HepG2 (cell line): Measurements from ENCODE around the gene TEX35. TPM values are rescaled to one million over a fixed set of nuclear protein-coding genes. Genes with fewer than 3 reads are reported as not detected.
A peak's percentile ranks its signal among the peaks of the same experiment; 100 is the strongest.

Source experiments
- ARID2 ChIP-seq: sonication (generic); formaldehyde crosslinking; IDR thresholded peaks from 2 replicates; pipeline ENCODE4 v1.8.1; 2022; ENCODE audit warnings: mild to moderate bottlenecking, missing genetic modification reagents, borderline replicate concordance
- FOXA1 ChIP-seq, 2 experiments: fragments of 450-650 bp in 1 of 2; sonication (generic) in 1 of 2; formaldehyde crosslinking in 1 of 2; IDR thresholded peaks; 2 replicates each; pipeline versions ENCODE4 v1.4.0 to v1.6.1; 2016 to 2020; ENCODE audit warnings: missing genetic modification reagents in 1 of 2
- JDP2 ChIP-seq: sonication (generic); formaldehyde crosslinking; IDR thresholded peaks from 2 replicates; pipeline ENCODE4 v1.8.1; 2022; ENCODE audit warnings: missing genetic modification reagents, borderline replicate concordance
- KMT2A ChIP-seq: sonication (generic); formaldehyde crosslinking; IDR thresholded peaks from 2 replicates; pipeline ENCODE4 v1.4.0; 2020; ENCODE audit warnings: missing genetic modification reagents
- MAFK ChIP-seq, 2 experiments: IDR thresholded peaks in 1 of 2; conservative IDR thresholded peaks in 1 of 2; 2 replicates each; pipeline ENCODE4 v1.6.1; 2011; ENCODE audit warnings: improper control_type of control experiment in 2 of 2, low read length in 2 of 2
- MATR3 ChIP-seq: sonication (generic); formaldehyde crosslinking; IDR thresholded peaks from 2 replicates; pipeline ENCODE4 v1.4.0; 2020; ENCODE audit warnings: missing genetic modification reagents
- MEIS1 ChIP-seq: sonication (generic); formaldehyde crosslinking; IDR thresholded peaks from 2 replicates; pipeline ENCODE4 v1.9.0; 2021; ENCODE audit warnings: mild to moderate bottlenecking, missing genetic modification reagents, moderate library complexity, borderline replicate concordance
- RXRB ChIP-seq: IDR thresholded peaks from 2 replicates; pipeline ENCODE4 v1.6.1; 2016; ENCODE audit warnings: borderline replicate concordance, missing genetic modification reagents, missing compliant biosample characterization
- SIX4 ChIP-seq: sonication (generic); formaldehyde crosslinking; IDR thresholded peaks from 2 replicates; pipeline ENCODE4 v1.4.0; 2020; ENCODE audit warnings: missing genetic modification reagents
- ZIK1 ChIP-seq: sonication (generic); formaldehyde crosslinking; IDR thresholded peaks from 2 replicates; pipeline ENCODE4 v1.5.0; 2020; ENCODE audit warnings: mild to moderate bottlenecking, low read depth, missing genetic modification reagents, borderline replicate concordance
- ZKSCAN5 ChIP-seq: sonication (generic); formaldehyde crosslinking; IDR thresholded peaks from 2 replicates; pipeline ENCODE4 v1.5.1; 2020; ENCODE audit warnings: mild to moderate bottlenecking, missing genetic modification reagents
- ZNF234 ChIP-seq: sonication (generic); formaldehyde crosslinking; conservative IDR thresholded peaks from 2 replicates; pipeline ENCODE4 v1.5.1; 2020; ENCODE audit warnings: mild to moderate bottlenecking, missing genetic modification reagents
- ZNF235 ChIP-seq: sonication (generic); formaldehyde crosslinking; IDR thresholded peaks from 2 replicates; pipeline ENCODE4 v1.8.1; 2023; ENCODE audit warnings: mild to moderate bottlenecking, missing genetic modification reagents, borderline replicate concordance
- ZNF496 ChIP-seq: sonication (generic); formaldehyde crosslinking; IDR thresholded peaks from 2 replicates; pipeline ENCODE4 v1.8.1; 2023; ENCODE audit warnings: mild to moderate bottlenecking, moderate library complexity, missing genetic modification reagents; ENCODE audit not compliant: insufficient replicate concordance
- ZNF556 ChIP-seq: sonication (generic); formaldehyde crosslinking; IDR thresholded peaks from 2 replicates; pipeline ENCODE4 v1.4.0; 2020; ENCODE audit warnings: mild to moderate bottlenecking, missing genetic modification reagents, borderline replicate concordance
- polyA plus RNA-seq, 8 experiments: library from polyadenylated mRNA; depleted of rRNA in 3 of 8; stranded (reverse) in 7 of 8; unstranded in 1 of 8; fragments of >200 nt; fragmentation: Illumina TruSeq in 4 of 8; extraction: Trizol in 4 of 8; gene quantifications; 2 replicates each; pipeline versions ENCODE4 v1.2.1 to v1.2.3, GENCODE V29; 2011 to 2016; ENCODE audit warnings: low read depth in 4 of 8, missing spikeins in 1 of 8, mixed read lengths in 1 of 8; ENCODE audit not compliant: insufficient read depth in 1 of 8
- total RNA-seq, 5 experiments: library from RNA; depleted of rRNA; stranded (reverse); fragments of >200 nt; fragmentation: Illumina TruSeq; extraction: Trizol; gene quantifications; 2 replicates each; pipeline ENCODE4 v1.2.3, GENCODE V29; 2016; ENCODE audit warnings: low read depth in 1 of 5
- TF ChIP-seq, protein P1 (sequence below): sonication (generic); formaldehyde crosslinking; IDR thresholded peaks from 2 replicates; pipeline ENCODE4 v1.4.0; 2020; ENCODE audit warnings: mild to moderate bottlenecking, low read depth, missing genetic modification reagents
- TF ChIP-seq, protein P2 (sequence below): sonication (generic); formaldehyde crosslinking; IDR thresholded peaks from 2 replicates; pipeline ENCODE4 v1.4.0; 2020; ENCODE audit warnings: missing genetic modification reagents
- TF ChIP-seq, protein P3 (sequence below): sonication (generic); formaldehyde crosslinking; IDR thresholded peaks from 2 replicates; pipeline ENCODE4 v1.8.0; 2022; ENCODE audit warnings: missing genetic modification reagents, mild to moderate bottlenecking, borderline replicate concordance
- TF ChIP-seq, protein P4 (sequence below): sonication (generic); formaldehyde crosslinking; IDR thresholded peaks from 2 replicates; pipeline ENCODE4 v1.5.0; 2020; ENCODE audit warnings: missing genetic modification reagents
- TF ChIP-seq, protein P5 (sequence below): IDR thresholded peaks from 2 replicates; pipeline ENCODE4 v1.6.1; 2016; ENCODE audit warnings: mild to moderate bottlenecking, missing biosample characterization, missing genetic modification reagents
- TF ChIP-seq, protein P6 (sequence below): sonication (generic); formaldehyde crosslinking; IDR thresholded peaks from 2 replicates; pipeline ENCODE4 v1.5.0; 2020; ENCODE audit warnings: missing genetic modification reagents

Gene TEX35
- total and polyA plus RNA-seq, 2 of the 13 experiments (the other 11 are each of a cell fraction or from before 2014, with no cell fraction given), result not detected

DNA sequence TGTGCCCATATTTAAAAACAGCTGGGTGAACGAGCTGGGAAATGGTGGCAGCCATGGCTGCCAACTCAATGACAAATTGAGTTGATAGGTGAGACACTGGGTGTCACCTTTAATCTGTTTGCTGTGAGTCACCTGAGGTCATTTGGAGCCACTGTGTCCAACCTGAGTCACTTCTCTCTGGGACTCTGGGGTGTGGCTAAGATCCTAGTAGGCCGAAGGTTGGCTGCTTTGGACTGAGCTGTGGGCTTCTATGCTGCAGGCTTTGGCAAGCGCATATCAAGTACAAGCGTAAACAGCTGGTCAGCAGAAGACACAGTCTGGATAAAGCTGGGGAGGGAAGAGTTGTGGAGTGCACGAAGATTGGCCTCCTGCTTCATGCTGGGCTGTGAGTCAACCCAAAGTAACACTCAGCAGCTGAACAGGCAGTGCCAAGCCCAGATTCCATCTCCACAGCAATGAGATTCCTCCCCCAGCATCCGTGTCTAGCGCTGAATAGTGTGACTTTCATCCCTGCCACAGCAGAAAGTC, 24.0 kb downstream of the TEX35 start (continued):
- TF ChIP-seq, protein P1, sequence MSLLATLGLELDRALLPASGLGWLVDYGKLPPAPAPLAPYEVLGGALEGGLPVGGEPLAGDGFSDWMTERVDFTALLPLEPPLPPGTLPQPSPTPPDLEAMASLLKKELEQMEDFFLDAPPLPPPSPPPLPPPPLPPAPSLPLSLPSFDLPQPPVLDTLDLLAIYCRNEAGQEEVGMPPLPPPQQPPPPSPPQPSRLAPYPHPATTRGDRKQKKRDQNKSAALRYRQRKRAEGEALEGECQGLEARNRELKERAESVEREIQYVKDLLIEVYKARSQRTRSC (CRISPR knock-in tag), result no peak
- no peak for TF ChIP-seq ZNF235
- peak; percentile 23; the same call in 1 of the 2 replicates for TF ChIP-seq MEIS1 (CRISPR knock-in tag)
- TF ChIP-seq ZNF234 (CRISPR knock-in tag), result no peak
- no peak for TF ChIP-seq ARID2 (CRISPR knock-in tag)
- TF ChIP-seq, protein P2, sequence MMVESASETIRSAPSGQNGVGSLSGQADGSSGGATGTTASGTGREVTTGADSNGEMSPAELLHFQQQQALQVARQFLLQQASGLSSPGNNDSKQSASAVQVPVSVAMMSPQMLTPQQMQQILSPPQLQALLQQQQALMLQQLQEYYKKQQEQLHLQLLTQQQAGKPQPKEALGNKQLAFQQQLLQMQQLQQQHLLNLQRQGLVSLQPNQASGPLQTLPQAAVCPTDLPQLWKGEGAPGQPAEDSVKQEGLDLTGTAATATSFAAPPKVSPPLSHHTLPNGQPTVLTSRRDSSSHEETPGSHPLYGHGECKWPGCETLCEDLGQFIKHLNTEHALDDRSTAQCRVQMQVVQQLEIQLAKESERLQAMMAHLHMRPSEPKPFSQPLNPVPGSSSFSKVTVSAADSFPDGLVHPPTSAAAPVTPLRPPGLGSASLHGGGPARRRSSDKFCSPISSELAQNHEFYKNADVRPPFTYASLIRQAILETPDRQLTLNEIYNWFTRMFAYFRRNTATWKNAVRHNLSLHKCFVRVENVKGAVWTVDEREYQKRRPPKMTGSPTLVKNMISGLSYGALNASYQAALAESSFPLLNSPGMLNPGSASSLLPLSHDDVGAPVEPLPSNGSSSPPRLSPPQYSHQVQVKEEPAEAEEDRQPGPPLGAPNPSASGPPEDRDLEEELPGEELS (CRISPR knock-in tag), result no peak
- TF ChIP-seq, protein P3, sequence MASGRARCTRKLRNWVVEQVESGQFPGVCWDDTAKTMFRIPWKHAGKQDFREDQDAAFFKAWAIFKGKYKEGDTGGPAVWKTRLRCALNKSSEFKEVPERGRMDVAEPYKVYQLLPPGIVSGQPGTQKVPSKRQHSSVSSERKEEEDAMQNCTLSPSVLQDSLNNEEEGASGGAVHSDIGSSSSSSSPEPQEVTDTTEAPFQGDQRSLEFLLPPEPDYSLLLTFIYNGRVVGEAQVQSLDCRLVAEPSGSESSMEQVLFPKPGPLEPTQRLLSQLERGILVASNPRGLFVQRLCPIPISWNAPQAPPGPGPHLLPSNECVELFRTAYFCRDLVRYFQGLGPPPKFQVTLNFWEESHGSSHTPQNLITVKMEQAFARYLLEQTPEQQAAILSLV (CRISPR knock-in tag), result no peak
- TF ChIP-seq SIX4, result no peak
- no peak for TF ChIP-seq FOXA1 (IDR thresholded peaks at IDR 0.05)
- TF ChIP-seq FOXA1 (CRISPR knock-in tag; IDR thresholded peaks at IDR 0.05), result no peak
- TF ChIP-seq JDP2 (CRISPR knock-in tag), result no peak
- TF ChIP-seq ZNF496, result no peak
- TF ChIP-seq, protein P4, sequence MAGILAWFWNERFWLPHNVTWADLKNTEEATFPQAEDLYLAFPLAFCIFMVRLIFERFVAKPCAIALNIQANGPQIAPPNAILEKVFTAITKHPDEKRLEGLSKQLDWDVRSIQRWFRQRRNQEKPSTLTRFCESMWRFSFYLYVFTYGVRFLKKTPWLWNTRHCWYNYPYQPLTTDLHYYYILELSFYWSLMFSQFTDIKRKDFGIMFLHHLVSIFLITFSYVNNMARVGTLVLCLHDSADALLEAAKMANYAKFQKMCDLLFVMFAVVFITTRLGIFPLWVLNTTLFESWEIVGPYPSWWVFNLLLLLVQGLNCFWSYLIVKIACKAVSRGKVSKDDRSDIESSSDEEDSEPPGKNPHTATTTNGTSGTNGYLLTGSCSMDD (CRISPR knock-in tag), result no peak
- TF ChIP-seq, protein P5, sequence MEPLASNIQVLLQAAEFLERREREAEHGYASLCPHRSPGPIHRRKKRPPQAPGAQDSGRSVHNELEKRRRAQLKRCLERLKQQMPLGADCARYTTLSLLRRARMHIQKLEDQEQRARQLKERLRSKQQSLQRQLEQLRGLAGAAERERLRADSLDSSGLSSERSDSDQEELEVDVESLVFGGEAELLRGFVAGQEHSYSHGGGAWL (CRISPR knock-in tag), result no peak
- TF ChIP-seq MAFK (conservative IDR thresholded peaks at IDR 0.05 in 1 of 2, IDR thresholded peaks at IDR 0.05 in 1 of 2; ENCODE audit: low read length in 2 of 2), result no peak
- peak; percentile 74 for TF ChIP-seq RXRB (CRISPR knock-in tag)
- TF ChIP-seq MATR3, result no peak
- TF ChIP-seq ZIK1, result no peak
- TF ChIP-seq KMT2A, result no peak
- TF ChIP-seq ZNF556 (CRISPR knock-in tag), result no peak
- TF ChIP-seq, protein P6, sequence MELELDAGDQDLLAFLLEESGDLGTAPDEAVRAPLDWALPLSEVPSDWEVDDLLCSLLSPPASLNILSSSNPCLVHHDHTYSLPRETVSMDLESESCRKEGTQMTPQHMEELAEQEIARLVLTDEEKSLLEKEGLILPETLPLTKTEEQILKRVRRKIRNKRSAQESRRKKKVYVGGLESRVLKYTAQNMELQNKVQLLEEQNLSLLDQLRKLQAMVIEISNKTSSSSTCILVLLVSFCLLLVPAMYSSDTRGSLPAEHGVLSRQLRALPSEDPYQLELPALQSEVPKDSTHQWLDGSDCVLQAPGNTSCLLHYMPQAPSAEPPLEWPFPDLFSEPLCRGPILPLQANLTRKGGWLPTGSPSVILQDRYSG, result no peak
- no peak for TF ChIP-seq ZKSCAN5
